Duodenal mucosa (tissue), 2 donors: ENCODE measurements around the gene ACD.

Experiments
- H3K27ac ChIP-seq: one replicate; pipeline ENCODE4 v1.7.0; 2013; ENCODE audit warnings: low read depth, low read length
- H3K27me3 ChIP-seq, 2 donors: one replicate each; pipeline ENCODE4 v1.7.0; 2013; ENCODE audit warnings: low read length in 2 of 2, control low read depth in 1 of 2; ENCODE audit not compliant: insufficient read depth in 2 of 2, control insufficient read depth in 1 of 2
- H3K36me3 ChIP-seq, 2 donors: one replicate each; pipeline ENCODE4 v1.7.0; 2013; ENCODE audit warnings: low read length in 2 of 2, control low read depth in 1 of 2; ENCODE audit not compliant: insufficient read depth in 2 of 2, control insufficient read depth in 1 of 2
- H3K4me1 ChIP-seq, 2 donors: one replicate each; pipeline ENCODE4 v1.7.0; 2013; ENCODE audit warnings: low read length in 2 of 2, control low read depth in 1 of 2; ENCODE audit not compliant: insufficient read depth in 2 of 2, control insufficient read depth in 1 of 2
- H3K4me3 ChIP-seq, 2 donors: one replicate each; pipeline ENCODE4 v1.7.0; 2013; ENCODE audit warnings: low read length in 2 of 2, low read depth in 1 of 2
- H3K9ac ChIP-seq, 2 donors: one replicate each; pipeline ENCODE4 v1.7.0; 2013; ENCODE audit warnings: low read length in 2 of 2, low read depth in 1 of 2
- H3K9me3 ChIP-seq, 2 donors: one replicate each; pipeline ENCODE4 v1.7.0; 2013; ENCODE audit warnings: low read length in 2 of 2, control low read depth in 1 of 2; ENCODE audit not compliant: control insufficient read depth in 1 of 2

ACD gene

GRCh38 chr16:67648088-67648763 is 11.8 kb downstream of the ACD start:
- Histone ChIP-seq H3K4me1 (peaks cover 0 to 13% of the 10 kb centered on the region in 2 donors), H3K4me3 (no peak overlapping the region), H3K36me3 (peaks cover 0 to 4% of the 10 kb centered on the region in 2 donors), H3K27ac (no peak overlapping the region), H3K9ac (no peak overlapping the region), H3K27me3 (peaks cover 55 to 57% of the 10 kb centered on the region in 2 donors), H3K9me3 (no peaks in the 10 kb centered on the region)

- Histone ChIP-seq H3K27ac (no peak overlapping the region), H3K4me1 (peaks cover 0 to 12% of the 10 kb centered on the region in 2 donors), H3K36me3 (peaks cover 0 to 4% of the 10 kb centered on the region in 2 donors), H3K9ac (no peak overlapping the region), H3K27me3 (peaks cover 54 to 57% of the 10 kb centered on the region in 2 donors), H3K4me3 (no peak overlapping the region), H3K9me3 (no peaks in the 10 kb centered on the region)
Measured at GRCh38 chr16:67647681-67648080, 12.4 kb downstream of the ACD start.

- Histone ChIP-seq H3K4me3 (no peak overlapping the region), H3K36me3 (peaks cover 0 to 4% of the 10 kb centered on the region in 2 donors), H3K9me3 (no peaks in the 10 kb centered on the region), H3K27ac (no peak overlapping the region), H3K27me3 (peaks cover 54% of the 10 kb centered on the region in 2 donors), H3K4me1 (peaks cover 0 to 12% of the 10 kb centered on the region in 2 donors), H3K9ac (no peak overlapping the region)
Measured at GRCh38 chr16:67647111-67647651, 12.9 kb downstream of the ACD start.

GRCh38 chr16:67645397-67646121 is 14.5 kb downstream of the ACD start:
- peaks cover 0 to 4% of the 10 kb centered on the region in 2 donors for H3K36me3 ChIP-seq
- H3K4me3 ChIP-seq = peak overlapping the region; percentile 19 to 59
- H3K9me3 ChIP-seq = no peaks in the 10 kb centered on the region
- peaks cover 0 to 12% of the 10 kb centered on the region in 2 donors for H3K4me1 ChIP-seq
- H3K27me3 ChIP-seq = peaks cover 38 to 40% of the 10 kb centered on the region in 2 donors
- peak overlapping the region; percentile 32 to 37 for H3K9ac ChIP-seq
- no peak overlapping the region for H3K27ac ChIP-seq

- peaks cover 0 to 8% of the 10 kb centered on the region in 2 donors for H3K4me1 ChIP-seq
- H3K27ac ChIP-seq = no peak overlapping the region
- H3K9me3 ChIP-seq = no peaks in the 10 kb centered on the region
- H3K9ac ChIP-seq = no peak overlapping the region
- H3K36me3 ChIP-seq = peaks cover 1 to 3% of the 10 kb centered on the region in 2 donors
- peaks cover 27 to 29% of the 10 kb centered on the region in 2 donors for H3K27me3 ChIP-seq
- H3K4me3 ChIP-seq = no peak overlapping the region
Measured at GRCh38 chr16:67644038-67644437, 16.0 kb downstream of the ACD start.

- Histone ChIP-seq H3K36me3 (peaks cover 21 to 22% of the 10 kb centered on the region in 2 donors), H3K27ac (no peak overlapping the region), H3K9me3 (no peaks in the 10 kb centered on the region), H3K4me3 (no peak overlapping the region), H3K4me1 (peaks cover 0 to 8% of the 10 kb centered on the region in 2 donors), H3K27me3 (peaks cover 16 to 18% of the 10 kb centered on the region in 2 donors), H3K9ac (no peak overlapping the region)
Measured at GRCh38 chr16:67641779-67642708, 18.0 kb downstream of the ACD start.

- Histone ChIP-seq H3K27ac (no peak overlapping the region), H3K36me3 (peaks cover 27 to 51% of the 10 kb centered on the region in 2 donors), H3K27me3 (no peaks in the 10 kb centered on the region)
Measured at GRCh38 chr16:67637625-67638024, 22.4 kb downstream of the ACD start.

GRCh38 chr16:67636713-67637112 is 23.3 kb downstream of the ACD start:
- H3K4me1 ChIP-seq = no peaks in the 10 kb centered on the region
- H3K4me3 ChIP-seq = no peak overlapping the region
- H3K27ac ChIP-seq = no peak overlapping the region
- no peak overlapping the region for H3K9ac ChIP-seq
- peaks cover 32 to 60% of the 10 kb centered on the region in 2 donors for H3K36me3 ChIP-seq
- H3K9me3 ChIP-seq = no peaks in the 10 kb centered on the region
- no peaks in the 10 kb centered on the region for H3K27me3 ChIP-seq

More at GRCh38 chr16:67637625-67638024, 22.4 kb downstream of the ACD start:
- H3K4me3 ChIP-seq = no peak overlapping the region
- H3K9me3 ChIP-seq = no peaks in the 10 kb centered on the region
- no peaks in the 10 kb centered on the region for H3K4me1 ChIP-seq
- H3K9ac ChIP-seq = no peak overlapping the region

- no peak overlapping the region for H3K4me3 ChIP-seq
- peaks cover 20 to 74% of the 10 kb centered on the region in 2 donors for H3K36me3 ChIP-seq
- H3K9ac ChIP-seq = no peak overlapping the region
- H3K27ac ChIP-seq = no peak overlapping the region
- no peaks in the 10 kb centered on the region for H3K27me3 ChIP-seq
- H3K4me1 ChIP-seq = no peaks in the 10 kb centered on the region
- H3K9me3 ChIP-seq = no peaks in the 10 kb centered on the region
Measured at GRCh38 chr16:67632415-67633172, 27.5 kb downstream of the ACD start.
